HL-60/S4 (cell line): Measurements from ENCODE around the gene ITPRIPL1.
"Not testable (repeated sequence)": the region's sequence is repeated elsewhere in the genome, so short reads cannot be mapped to it uniquely, and the experiment has no call there.

Experiments used
- in situ Hi-C: fragments of 300-500 bp; cut with MboI; formaldehyde crosslinking; loops from 2 replicates; pipeline ENCODE4 v1.14.3; 2022; ENCODE audit warnings: low sequenced_read_pairs

ITPRIPL1 gene, protein sequence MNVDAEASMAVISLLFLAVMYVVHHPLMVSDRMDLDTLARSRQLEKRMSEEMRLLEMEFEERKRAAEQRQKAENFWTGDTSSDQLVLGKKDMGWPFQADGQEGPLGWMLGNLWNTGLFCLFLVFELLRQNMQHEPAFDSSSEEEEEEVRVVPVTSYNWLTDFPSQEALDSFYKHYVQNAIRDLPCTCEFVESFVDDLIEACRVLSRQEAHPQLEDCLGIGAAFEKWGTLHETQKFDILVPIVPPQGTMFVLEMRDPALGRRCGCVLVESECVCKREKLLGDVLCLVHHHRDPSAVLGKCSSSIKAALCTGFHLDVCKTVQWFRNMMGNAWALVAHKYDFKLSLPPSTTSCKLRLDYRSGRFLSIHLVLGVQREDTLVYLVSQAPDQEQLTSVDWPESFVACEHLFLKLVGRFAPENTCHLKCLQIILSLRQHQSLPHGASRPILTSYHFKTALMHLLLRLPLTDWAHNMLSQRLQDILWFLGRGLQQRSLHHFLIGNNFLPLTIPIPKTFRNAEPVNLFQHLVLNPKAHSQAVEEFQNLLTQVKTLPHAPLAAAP

DNA sequence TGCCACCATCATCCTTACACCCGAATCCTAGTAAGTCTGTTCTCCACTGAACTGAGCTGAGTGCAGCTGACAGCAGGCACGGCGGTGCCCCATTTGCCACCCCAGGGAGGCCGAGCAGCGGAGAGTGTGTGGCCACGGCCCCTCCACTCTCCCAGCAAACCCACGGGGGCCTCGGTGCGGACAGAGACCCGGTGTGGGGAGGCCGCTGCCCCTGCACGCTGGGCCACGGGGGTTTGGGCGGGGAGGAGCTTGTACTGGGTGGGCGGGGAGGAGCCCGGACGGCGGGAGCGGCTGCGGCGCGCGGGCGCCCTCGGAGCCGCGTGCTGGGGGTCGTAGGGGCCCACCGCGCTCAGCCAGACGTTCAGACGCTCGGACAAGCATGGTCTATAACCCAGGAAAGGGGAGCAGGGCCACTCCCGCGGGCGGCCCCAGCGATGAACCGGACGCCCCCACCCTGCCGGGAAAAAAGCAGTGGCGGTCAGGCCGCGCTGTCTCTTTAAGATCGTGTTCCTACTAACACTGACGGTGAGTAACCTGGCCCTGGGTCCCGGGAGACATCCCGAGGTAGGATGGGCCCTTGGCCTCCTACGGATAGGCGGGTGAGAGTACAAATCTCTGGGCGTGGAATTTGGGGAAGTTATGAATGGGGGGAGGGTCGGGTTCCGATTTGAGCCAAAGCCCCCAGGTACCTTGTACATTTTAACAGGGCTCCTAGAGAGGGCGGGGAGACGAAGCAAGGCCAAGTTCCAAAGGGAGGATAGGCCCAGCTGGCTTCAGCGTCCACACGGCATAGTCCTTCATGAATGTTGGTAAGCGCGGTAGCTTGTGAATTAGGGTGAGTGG, at the start of gene ITPRIPL1:
ITPRIPL1 (plus strand) TSS at position 277 of the 843 bp plus-strand sequence; CDS start at position 800, 523 bp downstream.
- in situ Hi-C loops = no loop called here

- in situ Hi-C loops = no loop called here
These were observed 48.2 kb upstream of the ITPRIPL1 start for GRCh38 chr2:96276787-96277499.

- in situ Hi-C loops = no loop called here
These were observed 37.8 kb upstream of the ITPRIPL1 start for GRCh38 chr2:96287273-96287856.

GRCh38 chr2:96291751-96292150, 33.4 kb upstream of the ITPRIPL1 start:
- in situ Hi-C loops = no loop called here

DNA sequence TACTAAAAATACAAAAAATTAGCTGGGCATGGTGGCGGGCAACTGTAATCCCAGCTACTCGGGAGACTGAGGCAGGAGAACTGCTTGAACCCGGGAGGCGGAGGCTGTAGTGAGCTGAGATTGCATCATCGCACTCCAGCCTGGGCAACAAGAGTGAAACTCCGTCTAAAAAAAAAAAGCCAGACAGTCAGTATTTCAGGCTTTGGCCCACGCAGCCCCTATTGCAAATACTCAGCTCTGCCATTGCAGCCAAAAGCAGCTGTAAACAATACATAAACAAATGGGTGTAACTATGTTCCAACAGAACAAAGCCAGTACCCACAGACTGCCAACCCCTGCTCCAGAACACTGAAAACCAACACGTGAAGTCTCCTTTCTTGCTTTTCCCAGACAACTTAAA, 30.8 kb upstream of the ITPRIPL1 start:
- in situ Hi-C loops = not testable (repeated sequence)

DNA sequence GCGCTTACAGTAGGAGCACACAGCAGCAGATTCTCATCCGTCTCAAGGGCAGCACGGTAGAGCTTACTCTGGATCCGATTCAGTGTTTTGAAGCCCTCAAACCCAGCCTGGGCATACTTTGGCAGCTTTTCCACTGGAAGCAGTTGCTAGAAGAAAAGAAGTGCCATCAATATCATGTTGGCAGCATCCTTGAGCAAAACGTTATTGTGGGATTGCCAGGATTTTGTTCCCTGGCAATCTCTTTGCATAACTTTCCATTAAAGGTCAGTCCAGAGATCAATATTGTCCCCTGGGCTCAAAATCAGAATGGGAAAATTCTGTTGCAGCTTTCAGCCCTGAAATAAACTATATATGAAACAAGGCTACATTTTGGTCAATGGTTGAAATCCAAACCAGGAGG, 28.2 kb upstream of the ITPRIPL1 start:
- in situ Hi-C loops = no loop called here

GRCh38 chr2:96301865-96302264, 23.3 kb upstream of the ITPRIPL1 start:
- in situ Hi-C loops = no loop called here

DNA sequence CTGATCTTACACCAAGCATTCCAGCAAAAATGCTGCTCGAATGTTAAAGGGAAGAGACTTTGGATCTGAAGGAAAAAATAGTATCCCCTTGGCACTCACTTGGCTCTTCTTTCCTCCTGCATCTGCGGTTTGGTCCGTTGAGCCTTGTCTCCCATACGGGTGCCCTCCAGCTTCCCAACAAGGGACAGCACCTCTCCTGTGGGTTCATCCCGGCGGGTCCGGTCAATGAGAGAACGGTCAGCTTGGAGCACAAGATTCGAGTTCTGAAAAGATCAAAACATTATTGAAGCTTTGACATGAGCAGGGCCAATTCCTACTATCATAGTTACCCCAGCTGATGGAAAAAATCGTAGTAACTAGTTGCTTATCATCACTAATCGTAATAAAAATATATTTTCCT, 20.5 kb upstream of the ITPRIPL1 start:
- in situ Hi-C loops = no loop called here

DNA sequence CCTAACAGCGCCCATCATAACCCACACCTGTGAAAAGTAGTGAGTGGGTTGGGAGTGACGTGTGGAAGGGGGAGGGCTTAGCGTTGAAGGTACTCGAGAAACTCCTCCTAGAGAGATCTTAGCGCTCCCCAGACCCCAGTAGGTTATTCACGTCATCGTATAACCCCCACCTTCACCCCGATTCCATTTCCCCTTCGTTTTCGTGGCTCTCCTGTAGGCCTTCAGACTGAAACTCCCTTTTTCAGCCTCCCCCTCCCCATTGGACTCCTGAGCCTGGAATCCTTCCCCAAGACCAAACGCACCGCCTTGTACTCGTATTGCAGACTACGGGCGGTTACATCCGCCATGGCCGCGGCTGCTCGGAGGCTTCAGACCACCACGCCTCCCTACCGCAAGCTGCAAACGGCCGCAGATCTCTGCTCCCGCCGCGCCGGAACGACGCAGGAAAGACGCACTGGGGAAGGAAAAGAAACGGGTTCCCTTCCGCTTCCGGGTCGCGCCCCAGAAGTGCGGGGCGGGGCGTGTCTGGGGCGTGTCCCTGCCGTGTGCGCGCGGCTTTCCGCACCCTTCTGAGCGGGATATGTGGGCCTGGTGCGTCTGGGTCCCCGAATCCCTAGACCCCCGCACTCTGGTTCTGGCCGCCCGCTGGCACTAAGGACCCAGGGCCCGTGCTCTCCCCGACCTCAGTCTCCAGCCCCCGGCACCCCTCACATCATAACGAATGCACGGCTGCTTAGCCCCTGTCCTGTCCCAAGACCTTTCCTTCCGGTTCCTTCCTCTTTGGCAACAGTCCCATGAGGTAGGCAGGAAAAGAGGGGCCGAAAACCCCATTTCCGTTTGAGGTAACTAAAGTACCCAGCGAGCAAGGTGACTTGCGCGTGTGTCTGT, 19.8 kb upstream of the ITPRIPL1 start, which contains the start of gene SNRNP200:
SNRNP200 (minus strand) TSS at position 456 of the 888 bp plus-strand sequence; CDS start at position 347, 109 bp downstream.
- in situ Hi-C loops = no loop called here

DNA sequence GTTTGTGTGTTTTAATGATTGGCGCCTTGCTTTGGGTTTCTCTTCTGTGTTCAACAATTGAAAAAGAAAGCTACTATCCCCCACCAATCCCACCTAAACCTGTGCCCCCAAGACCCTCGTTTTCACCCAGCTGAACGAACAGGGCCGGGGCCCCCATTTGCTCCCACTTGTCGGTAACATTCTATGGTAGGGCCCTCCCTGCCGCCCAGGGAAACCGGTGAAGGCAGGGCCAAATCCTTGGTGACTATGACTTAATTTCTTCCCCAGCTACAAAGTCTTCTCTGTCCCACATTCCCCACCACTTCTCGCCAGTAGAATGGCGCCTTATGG, 19.2 kb upstream of the ITPRIPL1 start:
- in situ Hi-C loops = no loop called here

DNA sequence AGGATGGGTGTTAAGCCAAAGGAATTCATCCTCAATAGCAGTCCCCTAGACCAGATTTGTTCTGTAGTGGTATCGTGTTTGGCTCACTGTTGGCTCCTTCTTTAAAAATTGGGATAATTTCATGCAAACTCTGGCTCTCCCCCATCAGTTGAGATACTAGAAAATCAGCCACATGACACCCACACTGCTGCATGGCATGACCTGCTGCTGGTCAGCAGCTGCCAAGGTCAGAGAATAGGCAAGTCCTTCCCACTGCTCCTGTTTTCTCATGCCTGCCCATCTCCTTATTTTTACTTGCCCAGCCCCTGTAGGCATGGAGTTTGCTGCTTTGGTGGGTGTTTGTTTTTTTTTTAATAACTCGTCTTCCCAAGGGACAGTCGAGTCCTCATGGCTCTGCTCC, 18.7 kb upstream of the ITPRIPL1 start:
- in situ Hi-C loops = no loop called here

- in situ Hi-C loops = no loop called here
These were observed 16.9 kb upstream of the ITPRIPL1 start for GRCh38 chr2:96308248-96308647.

- in situ Hi-C loops = no loop called here
These were observed 10.1 kb upstream of the ITPRIPL1 start for GRCh38 chr2:96315005-96315399.

GRCh38 chr2:96315400-96316071, 9.6 kb upstream of the ITPRIPL1 start:
- in situ Hi-C loops = no loop called here

GRCh38 chr2:96316999-96317398, 8.1 kb upstream of the ITPRIPL1 start:
- in situ Hi-C loops = no loop called here

GRCh38 chr2:96317584-96317997, 7.5 kb upstream of the ITPRIPL1 start:
- in situ Hi-C loops = no loop called here

DNA sequence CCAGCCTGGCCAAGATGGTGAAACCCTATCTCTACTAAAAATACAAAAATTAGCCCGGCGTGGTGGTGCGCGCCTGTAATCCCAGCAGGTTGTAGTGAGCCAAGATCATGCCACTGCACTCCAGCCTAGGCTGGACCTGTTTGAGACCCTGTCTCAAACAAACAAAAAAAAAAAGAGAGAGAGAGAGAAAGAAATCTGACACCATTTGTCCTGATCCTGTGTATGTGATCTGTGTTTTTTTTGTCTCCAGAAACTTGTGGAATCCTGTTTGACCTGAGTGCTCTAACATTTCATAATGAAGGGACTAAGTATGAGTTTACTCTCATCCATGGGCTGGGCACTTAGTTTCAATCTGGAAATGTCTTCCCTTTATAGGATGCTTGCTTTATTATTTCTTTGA, 6.4 kb upstream of the ITPRIPL1 start:
- in situ Hi-C loops = no loop called here

GRCh38 chr2:96319396-96319795, 5.7 kb upstream of the ITPRIPL1 start:
- in situ Hi-C loops = no loop called here

DNA sequence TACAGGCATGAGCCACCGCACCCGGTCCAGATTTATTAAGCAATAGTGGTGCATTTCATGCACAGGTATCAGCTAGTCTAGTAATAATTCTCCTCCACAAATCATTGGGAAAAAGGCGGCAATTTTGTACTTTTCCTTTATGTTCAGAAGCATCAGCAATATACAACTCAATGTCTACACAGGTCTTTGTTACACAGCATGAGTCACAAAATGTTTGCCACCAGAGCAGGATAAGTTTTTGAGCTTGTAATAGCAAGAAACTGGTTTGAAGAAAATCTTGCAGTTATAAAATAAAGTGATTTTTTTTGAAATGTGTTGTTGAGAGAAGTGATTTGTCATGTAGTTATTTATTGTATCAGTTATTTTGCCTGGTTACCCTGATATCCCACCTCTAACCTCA, 4.8 kb upstream of the ITPRIPL1 start:
- in situ Hi-C loops = no loop called here
